HG02884 (cell line): ENCODE measurements around the gene PCDH10.
A peak's percentile ranks its signal among the peaks of the same experiment; 100 is the strongest.

Experiments
- ATAC-seq: cut with Tn5 transposase; IDR thresholded peaks from one replicate; pipeline ENCODE4 v1.9.1; 2021; ENCODE audit warnings: mild to moderate bottlenecking, moderate library complexity; ENCODE audit not compliant: unreplicated experiment

The PCDH10 gene, protein sequence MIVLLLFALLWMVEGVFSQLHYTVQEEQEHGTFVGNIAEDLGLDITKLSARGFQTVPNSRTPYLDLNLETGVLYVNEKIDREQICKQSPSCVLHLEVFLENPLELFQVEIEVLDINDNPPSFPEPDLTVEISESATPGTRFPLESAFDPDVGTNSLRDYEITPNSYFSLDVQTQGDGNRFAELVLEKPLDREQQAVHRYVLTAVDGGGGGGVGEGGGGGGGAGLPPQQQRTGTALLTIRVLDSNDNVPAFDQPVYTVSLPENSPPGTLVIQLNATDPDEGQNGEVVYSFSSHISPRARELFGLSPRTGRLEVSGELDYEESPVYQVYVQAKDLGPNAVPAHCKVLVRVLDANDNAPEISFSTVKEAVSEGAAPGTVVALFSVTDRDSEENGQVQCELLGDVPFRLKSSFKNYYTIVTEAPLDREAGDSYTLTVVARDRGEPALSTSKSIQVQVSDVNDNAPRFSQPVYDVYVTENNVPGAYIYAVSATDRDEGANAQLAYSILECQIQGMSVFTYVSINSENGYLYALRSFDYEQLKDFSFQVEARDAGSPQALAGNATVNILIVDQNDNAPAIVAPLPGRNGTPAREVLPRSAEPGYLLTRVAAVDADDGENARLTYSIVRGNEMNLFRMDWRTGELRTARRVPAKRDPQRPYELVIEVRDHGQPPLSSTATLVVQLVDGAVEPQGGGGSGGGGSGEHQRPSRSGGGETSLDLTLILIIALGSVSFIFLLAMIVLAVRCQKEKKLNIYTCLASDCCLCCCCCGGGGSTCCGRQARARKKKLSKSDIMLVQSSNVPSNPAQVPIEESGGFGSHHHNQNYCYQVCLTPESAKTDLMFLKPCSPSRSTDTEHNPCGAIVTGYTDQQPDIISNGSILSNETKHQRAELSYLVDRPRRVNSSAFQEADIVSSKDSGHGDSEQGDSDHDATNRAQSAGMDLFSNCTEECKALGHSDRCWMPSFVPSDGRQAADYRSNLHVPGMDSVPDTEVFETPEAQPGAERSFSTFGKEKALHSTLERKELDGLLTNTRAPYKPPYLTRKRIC

DNA sequence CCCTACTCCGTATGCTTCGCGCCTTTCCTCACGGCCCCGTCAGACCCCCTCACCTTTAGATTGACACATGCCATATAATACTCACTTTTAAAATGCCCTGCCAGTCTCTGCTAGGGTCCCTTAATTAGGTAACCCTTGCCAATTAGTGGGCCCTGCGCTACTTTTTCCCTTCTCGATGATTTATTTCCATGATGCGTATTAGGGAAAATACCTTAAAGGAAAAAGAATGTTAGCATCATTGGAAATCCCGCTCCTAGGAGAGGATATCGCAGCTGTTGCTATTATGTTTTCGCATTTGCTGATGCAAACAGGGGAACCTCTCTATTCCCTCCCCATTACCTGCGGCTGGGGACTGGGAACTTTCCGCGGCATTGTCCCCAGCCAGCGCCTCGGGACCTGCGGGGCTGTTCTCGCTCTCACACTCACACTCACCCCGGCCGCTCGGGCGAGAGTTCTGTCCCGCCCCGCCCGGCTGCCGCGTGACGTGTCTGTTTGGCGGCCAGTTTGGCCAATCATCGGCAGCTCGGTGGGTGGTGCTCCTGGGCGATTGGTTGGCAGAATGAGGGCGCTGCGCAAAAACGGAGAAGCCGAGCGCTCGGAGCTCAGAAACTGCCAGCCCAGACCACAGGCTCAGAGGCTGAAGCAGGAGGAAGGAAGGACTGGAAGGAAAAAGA lies at the start of gene PCDH10:
PCDH10 (plus strand) TSS at position 605 of the 674 bp plus-strand sequence. CDS start 847 bp downstream, outside the sequence.
- ATAC-seq: peak; percentile 44

DNA sequence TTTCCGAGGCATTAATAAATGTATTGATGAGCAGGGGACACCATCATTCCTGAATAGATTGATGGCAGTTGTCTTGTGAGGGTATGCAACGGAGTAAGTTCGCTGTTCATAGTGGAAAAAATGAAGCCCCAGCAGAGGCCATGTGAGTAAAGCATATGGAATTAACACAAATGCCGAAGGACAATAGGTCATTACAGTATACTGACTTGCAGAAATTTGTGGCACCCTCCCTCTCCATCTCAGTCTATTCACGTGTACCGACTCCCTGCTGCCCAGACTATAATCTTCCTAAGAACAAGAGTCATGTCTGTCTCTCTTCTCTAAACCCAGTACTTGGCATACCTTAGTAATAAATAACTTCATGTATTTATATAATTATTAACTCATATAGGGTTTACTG lies 47.1 kb upstream of the PCDH10 start:
- ATAC-seq: no peak

DNA sequence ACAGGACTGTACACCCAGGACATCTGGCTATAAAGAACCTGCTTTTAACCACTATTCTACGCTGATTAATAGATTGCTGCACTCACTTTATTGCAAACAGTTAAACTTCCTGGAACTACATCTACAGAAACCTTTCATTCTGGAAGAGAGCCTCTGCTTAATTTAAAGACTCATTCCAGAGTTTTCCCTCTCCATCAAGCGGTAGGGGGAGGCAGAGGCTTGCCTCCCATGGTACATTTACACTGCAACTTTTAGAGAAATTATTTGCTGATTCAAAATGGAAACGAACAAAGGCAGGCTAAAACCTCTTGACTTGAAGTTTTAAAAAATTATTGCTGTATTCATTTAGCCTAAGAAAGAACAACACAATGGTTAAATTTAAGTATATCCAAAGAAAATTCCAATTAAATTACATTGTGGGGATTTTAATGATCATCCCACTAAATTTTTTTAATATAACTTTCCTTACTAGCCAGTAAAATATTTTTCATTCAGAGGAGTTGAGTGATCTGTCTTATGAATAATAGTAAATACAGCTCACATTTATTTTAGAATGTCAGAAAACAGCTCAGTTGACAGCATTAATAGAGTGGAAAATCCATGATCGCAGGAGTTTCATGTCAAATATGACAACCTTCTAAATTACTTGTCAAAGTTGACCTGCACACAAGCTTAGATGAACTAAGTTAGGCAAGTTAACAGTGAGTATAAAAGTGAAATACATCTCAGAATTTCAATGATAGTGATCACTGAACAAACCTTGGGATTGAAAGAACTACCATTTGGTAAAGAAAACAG lies 46.3 kb upstream of the PCDH10 start:
- no peak for ATAC-seq

DNA sequence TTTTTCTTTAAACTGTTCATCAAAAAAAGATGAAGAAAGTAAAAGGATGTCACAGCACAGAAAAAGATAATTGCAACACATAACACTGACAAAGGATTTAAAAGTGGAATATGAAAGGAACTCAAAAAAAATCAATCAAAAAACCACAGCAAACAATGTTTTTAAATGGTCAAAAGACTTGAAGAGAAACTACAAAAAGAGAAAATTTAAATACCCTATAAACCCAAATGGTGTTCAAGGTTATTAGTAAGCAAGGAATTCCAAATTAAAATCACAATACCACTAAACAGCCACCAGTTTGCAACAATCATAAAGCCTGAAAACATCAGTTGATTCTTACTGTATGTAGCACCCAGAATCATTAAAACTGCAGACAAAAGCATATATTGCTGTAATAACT lies 36.5 kb upstream of the PCDH10 start:
- ATAC-seq: no peak

DNA sequence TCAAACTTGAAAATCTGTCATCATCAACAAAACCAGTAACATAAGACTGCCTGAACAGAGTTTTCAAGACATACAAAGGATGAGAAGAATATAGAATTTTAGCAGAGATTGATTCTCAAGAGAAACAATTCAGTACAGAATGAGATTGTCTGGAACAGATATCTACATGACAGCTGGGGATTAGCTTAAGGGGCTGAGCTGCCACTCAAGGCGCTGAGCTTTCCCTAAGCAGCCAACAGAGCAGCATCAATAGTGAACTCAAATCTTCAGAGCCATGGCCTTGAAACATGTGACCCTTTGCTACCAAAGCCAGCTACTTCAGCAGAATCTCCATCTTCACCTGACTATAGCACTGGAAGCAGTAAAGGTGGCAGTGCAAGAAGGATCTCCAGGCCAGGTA lies 24.3 kb upstream of the PCDH10 start:
- ATAC-seq: no peak

DNA sequence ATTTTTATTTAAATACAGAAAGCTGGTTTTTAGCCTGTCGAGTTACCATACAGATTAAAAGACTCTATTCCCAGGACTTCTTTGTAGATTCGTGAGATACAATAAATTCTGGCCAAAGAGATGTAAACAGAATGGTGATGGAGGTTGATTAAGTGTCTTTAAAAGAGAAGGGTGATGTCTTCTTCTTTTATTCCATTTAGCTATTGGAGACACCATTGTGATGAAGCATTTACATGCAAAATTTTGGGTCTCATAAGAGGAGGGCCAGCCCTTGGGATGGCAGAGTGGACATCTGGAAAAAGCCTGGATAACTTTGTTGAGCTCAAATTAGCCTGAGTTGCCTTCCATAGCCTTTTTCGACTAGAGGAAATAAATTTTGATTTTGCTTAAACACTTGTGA lies 21.6 kb upstream of the PCDH10 start:
- ATAC-seq: no peak

DNA sequence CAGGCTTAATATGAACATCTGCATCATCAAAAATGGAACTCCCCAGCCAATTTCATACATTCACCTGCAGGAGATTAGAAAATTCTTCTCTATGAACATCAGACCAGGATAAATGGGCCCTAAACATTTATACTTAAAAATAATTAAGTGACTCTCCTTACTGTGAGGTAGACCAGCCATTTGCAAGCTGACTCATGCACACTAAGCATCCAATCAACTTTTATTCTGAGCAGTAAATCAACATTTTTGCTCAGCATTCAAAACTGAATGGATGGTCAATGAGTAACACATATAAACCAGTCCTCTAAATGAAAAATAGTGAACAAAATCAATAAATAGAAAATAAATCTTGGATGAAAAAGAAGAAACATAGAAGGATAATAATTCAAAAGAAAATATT lies 19.9 kb upstream of the PCDH10 start:
- no peak for ATAC-seq

DNA sequence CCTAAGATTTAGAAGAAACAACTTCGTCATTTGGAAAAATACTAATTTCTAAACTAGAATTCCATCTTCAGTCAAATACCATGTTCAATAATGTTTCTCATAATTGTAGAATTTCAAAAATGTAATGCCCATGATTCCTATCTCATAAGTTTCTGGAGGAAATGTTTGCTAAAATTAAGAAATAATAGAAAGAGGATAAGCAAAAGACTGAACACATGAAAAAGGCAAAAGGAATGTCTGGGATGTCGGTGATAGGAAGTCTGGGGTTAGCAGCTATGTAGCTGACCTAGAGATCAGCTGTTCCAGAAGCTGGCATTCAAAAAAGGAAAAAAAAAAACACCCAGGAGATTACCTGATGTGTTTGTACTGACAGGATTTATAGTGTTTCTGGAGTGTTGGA lies 18.9 kb upstream of the PCDH10 start:
- no peak for ATAC-seq

DNA sequence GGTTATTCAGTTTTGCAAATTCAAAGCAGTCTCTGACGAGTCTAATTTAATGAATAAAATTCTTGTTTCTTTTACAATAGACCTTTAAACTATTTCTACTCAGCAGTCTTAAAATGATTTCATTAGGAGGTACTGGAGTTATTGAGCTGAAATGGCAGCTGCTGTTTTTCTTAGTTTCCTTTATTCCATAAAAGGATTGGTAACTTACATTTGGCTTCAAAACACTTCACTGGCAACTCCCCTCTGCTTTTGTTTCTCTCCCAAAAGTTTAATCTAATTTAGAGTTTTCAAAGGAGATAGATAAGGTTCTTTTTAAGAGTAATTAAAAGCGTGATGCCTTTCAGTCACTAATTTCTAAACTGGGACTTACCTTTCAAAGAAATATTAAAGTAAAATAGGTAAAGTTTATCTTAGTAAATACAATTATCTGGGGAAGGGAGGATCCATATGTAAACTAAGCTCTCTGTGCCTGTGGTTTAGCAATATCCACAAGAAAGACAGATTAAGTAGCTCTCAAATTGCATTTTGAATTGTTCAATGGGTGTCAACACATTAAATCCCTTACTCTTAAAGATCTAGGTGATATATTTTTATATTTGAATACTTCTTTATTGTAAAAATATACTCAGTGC lies 17.1 kb upstream of the PCDH10 start:
- no peak for ATAC-seq

DNA sequence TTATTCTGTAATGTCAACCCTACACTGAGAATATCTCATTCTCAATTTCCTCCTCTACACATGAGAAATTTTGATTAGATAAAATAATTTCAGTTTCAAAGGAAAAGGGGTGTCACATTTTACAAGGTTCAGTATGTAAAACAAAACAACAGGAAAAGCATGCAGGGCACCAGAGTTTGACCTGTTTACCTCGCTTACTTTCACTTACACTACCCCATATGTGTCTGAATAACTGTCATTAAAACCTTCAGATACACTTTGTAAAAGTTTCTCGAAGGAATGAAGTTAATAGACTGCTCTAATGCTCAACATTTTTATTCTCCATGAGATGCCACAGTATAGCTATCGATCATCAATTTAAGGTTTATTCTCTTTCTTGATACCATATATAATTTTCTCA lies 12.3 kb upstream of the PCDH10 start:
- ATAC-seq: no peak

DNA sequence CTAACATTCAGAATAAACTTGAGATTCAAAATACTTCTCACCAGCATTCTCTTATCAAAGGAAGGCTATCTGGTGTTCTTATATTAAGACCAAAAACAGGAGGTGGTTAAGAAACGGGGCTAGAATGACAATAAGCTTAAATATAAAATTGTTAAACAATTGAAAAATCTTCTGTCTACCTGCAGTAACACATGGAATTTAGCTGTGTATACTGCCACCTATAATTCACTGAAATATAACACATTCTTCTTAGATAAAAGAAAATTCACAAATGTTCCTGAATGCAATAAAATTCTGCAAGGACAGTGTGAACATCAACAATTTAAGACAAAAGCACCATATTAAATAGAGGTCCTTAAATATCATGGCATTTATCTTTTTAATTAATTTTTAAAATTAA lies 11.5 kb upstream of the PCDH10 start:
- ATAC-seq: no peak

DNA sequence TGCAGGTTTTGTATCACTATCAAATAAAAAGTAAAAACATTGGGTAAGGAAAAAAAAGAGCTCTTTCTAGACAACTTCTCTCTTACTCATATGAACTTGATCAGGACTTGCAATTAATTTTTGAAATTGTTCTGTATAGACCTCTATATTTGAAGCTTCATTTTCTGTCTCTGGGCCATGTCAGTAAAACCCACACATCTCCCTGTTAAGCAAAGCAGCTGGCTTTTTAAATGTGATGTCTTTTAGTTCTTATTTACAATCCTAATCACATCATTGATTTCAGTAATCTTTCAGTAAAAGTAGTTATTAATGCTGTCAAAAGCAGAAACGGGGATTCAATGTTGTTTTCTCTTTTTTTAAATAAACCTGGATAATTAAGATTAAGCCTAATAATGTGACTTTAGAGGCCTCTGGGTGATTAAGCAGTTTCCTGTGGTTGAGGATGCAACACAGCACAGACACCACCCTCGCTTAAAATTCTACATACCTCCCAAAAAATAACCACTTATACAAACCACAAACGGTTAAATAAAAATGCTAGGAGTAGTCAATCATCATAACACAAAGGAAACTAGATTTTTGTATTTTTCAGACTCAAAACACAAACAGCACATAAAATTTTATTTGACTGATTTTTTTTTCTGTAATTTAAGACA lies 5.2 kb upstream of the PCDH10 start:
- no peak for ATAC-seq

DNA sequence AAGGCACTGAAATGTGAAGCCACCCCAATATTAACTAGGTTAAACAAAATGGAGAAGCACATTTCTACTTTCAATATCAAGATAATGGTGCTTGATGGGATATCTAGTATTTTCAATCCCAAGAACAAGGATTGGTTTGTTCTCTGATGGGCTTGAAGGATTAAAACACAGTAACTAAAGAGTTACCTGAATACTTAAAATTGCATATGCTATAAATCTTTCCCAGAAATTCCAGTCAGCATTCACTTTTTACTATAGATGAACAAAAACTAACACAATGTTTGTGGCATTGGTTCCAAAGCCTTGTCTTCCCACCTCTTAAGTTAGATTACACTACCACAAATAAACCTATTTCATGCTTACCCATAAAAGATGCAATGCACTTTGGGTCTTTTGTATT lies 3.9 kb upstream of the PCDH10 start:
- ATAC-seq: no peak

DNA sequence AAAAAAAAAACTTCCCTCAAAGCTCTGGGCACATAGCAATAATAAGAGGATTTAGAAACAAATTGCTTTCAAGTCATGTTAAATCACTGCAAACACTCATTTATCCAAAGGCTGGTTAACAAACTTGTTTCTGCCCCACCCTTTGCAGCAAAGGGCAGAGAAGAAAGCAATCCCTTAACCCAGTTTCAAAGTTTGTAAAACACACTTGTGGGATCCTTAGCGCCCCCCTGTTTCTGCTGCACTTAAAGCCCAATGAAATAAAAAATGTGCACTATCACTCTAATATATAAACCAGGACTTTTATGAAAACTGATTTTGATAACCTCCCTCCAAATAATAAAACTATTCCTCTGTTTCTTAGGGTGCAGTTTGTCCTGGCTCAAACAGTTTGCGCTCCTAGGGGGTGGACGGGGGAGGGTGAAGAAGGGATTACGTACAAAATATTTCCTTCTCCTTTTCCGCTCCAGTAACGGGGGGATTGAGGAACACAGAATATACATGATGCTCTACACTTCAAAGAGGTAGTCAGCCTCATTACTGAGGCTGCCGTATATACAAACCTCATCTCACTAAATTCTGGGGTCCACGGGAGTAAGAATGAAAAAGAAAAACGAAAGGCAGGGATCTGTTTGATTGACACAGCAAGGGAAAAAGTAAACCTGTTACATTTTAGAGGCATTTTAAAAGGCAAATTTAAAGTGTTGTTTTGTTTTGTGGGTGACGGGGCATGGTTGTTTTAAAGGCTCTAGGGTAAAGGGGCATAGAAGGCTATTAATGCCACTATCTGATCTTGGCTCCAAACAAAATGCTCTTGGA lies 3.1 kb upstream of the PCDH10 start:
- ATAC-seq: no peak

DNA sequence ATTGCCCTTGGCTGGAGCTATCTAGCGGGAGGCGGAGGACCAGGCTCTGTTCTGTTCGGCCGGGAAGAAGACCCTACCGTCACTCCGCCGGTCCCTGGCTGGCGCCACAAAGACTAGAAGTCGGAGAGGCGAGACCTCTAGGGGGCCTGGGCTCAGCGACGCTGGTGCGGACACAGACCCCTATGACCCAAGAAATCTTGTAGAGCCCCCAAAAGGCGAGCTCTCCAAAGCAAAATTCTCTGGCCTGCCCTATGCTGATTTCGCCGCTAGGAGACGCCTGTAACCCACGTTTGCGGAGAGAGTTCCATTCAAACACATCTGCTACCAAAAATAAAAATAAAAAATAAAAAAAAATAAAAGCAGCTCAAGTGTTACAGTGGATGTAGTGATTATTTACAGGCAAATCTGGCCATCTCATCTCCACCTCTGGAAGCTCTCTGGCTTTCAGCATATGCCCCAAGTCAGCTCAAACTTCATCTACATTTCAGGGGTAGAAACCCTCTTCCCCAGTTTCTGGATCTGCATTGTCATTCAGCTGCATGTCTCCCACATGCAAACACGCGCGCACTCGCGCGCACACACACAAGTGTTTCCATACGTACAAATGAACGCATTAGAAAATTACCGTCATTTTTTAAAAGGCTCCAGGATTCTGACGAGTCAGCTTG lies 2.4 kb upstream of the PCDH10 start:
- ATAC-seq: peak; percentile 62

DNA sequence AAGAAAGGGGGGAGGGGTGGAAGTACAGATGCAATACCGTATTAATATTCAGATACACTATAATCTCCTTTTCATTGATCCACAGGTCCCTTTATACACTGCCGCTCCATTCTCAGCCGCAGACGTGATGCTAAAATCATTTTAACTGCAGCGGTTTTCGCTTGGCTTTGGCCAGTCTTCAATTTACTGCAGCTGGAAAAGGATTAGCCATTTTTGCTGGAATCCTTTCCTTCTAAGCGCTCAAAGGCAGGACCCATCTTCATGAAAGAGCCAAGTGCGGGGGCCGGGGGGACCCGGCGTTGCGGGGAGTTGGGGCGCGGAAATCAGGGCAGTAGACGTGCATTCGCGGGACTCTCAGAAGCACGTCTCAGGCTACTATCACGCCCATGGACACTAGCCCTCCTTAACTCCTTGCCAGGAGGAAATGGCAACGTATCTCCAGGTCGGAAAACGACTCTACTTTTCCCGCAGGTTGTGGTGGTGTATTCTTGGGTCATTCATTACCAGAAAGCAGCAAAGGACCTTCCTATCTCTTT lies 1.7 kb upstream of the PCDH10 start:
- ATAC-seq: no peak

DNA sequence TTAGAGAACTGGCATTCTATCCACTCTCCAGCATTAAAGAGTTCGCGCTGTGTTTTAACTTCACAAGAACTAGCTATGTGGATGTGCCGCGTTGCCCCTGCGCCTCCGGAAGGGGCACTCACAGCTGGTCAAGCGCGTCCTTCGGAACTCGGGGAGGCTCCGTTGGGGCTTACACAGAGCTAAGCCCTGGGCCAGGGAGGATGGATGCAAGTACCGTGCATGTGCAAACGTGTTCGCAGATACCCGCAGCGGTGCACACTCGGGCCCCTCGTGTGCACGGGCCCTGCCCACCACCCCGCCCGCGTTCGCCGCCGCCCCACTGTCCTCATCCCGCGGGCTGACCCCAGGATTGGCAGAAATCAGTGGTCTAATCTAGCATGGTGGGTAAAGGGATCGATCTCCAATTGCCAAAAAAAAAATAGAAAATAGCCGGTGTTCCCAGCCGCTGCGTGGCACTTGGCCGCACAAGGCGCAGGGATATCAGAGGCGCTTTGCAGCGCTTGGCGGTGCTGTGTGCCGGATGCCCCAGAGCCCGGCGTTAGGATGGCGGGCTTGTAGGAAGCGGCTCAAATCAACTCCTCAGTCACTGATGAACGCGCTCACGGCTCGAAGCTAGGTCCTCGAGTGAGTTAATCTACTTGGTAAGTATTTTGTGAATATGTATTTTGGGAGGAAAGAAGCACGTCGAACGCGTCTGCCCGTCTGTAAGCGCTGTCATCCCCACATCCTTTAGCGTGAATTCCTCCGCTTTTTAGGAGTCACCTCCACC lies 989 bp upstream of the PCDH10 start:
- ATAC-seq: no peak
